Neuronal stem cell (in vitro differentiated cells): ENCODE measurements around the gene VOPP1.

ENCODE experiments used
- DNase-seq: peaks from one replicate; pipeline ENCODE4 v3.0.0-alpha.2; 2013; ENCODE audit warnings: low spot score
- H2AFZ ChIP-seq: one replicate; pipeline ENCODE4 v1.6.1; 2013; ENCODE audit warnings: mild to moderate bottlenecking, low read length, inconsistent platforms
- H2AK5ac ChIP-seq: 2 replicates; pipeline ENCODE4 v1.6.1; 2013; ENCODE audit warnings: low read depth, mild to moderate bottlenecking, inconsistent platforms, low read length, moderate library complexity, mixed read lengths
- H2BK120ac ChIP-seq: 2 replicates; pipeline ENCODE4 v1.6.1; 2013; ENCODE audit warnings: low read depth, mild to moderate bottlenecking, inconsistent platforms, low read length, moderate library complexity, mixed read lengths
- H2BK12ac ChIP-seq: one replicate; pipeline ENCODE4 v1.6.1; 2013; ENCODE audit warnings: low read length, inconsistent platforms
- H2BK15ac ChIP-seq: 2 replicates; pipeline ENCODE4 v1.6.1; 2013; ENCODE audit warnings: mild to moderate bottlenecking, low read length, inconsistent platforms, mixed read lengths
- H2BK5ac ChIP-seq: one replicate; pipeline ENCODE4 v1.6.1; 2013; ENCODE audit warnings: inconsistent platforms, mild to moderate bottlenecking, low read length, moderate library complexity
- H3K14ac ChIP-seq: one replicate; pipeline ENCODE4 v1.6.1; 2013; ENCODE audit warnings: low read length, inconsistent platforms
- H3K18ac ChIP-seq: 2 replicates; pipeline ENCODE4 v1.6.1; 2013; ENCODE audit warnings: low read length, inconsistent platforms
- H3K23ac ChIP-seq: 2 replicates; pipeline ENCODE4 v1.6.1; 2013; ENCODE audit warnings: low read depth, mild to moderate bottlenecking, mixed read lengths, low read length, inconsistent platforms; ENCODE audit not compliant: poor library complexity
- H3K27ac ChIP-seq: replicated peaks from 3 replicates; pipeline ENCODE4 v1.5.1; 2013; ENCODE audit warnings: low read length, inconsistent platforms
- H3K27me3 ChIP-seq, 3 experiments: 2 replicates each; pipeline ENCODE4 v1.6.1; 2013; ENCODE audit warnings: low read length in 3 of 3, mild to moderate bottlenecking in 2 of 3, inconsistent platforms in 1 of 3, low read depth in 1 of 3, mixed read lengths in 1 of 3, moderate library complexity in 1 of 3; ENCODE audit not compliant: control insufficient read depth in 3 of 3, insufficient read depth in 3 of 3
- H3K36me3 ChIP-seq, 2 donors: replicated peaks in 1 of 2; 2 replicates each; pipeline ENCODE4 v1.6.1; 2013; ENCODE audit warnings: low read length in 2 of 2; ENCODE audit not compliant: control insufficient read depth in 2 of 2, insufficient read depth in 2 of 2
- H3K4ac ChIP-seq: 2 replicates; pipeline ENCODE4 v1.6.1; 2013; ENCODE audit warnings: inconsistent platforms, mild to moderate bottlenecking, low read length, moderate library complexity
- H3K4me1 ChIP-seq, 2 donors: 1 replicate in 1 of 2; 2 replicates in 1 of 2; pipeline ENCODE4 v1.6.1; 2013; ENCODE audit warnings: low read length in 2 of 2, low read depth in 1 of 2; ENCODE audit not compliant: control insufficient read depth in 2 of 2, insufficient read depth in 1 of 2
- H3K4me2 ChIP-seq: one replicate; pipeline ENCODE4 v1.6.1; 2013; ENCODE audit warnings: mild to moderate bottlenecking, low read length, inconsistent platforms; ENCODE audit not compliant: insufficient read depth, poor library complexity, severe bottlenecking
- H3K4me3 ChIP-seq, 2 donors: 2 replicates each; pipeline ENCODE4 v1.5.1; 2013; ENCODE audit warnings: low read length in 2 of 2, mild to moderate bottlenecking in 2 of 2, inconsistent platforms in 1 of 2, moderate library complexity in 1 of 2
- H3K79me1 ChIP-seq: one replicate; pipeline ENCODE4 v1.6.1; 2013; ENCODE audit warnings: low read depth, mild to moderate bottlenecking, inconsistent platforms, low read length, moderate library complexity
- H3K9ac ChIP-seq: one replicate; pipeline ENCODE4 v1.6.1; 2013; ENCODE audit warnings: mild to moderate bottlenecking, low read depth, low read length, inconsistent platforms; ENCODE audit not compliant: poor library complexity
- H3K9me3 ChIP-seq, 2 donors: replicated peaks in 1 of 2; 2 replicates each; pipeline versions ENCODE3 to v1.6.1; 2013; ENCODE audit warnings: low read length in 2 of 2, mild to moderate bottlenecking in 2 of 2, inconsistent platforms in 1 of 2, low read depth in 1 of 2, mixed read lengths in 1 of 2, moderate library complexity in 1 of 2; ENCODE audit not compliant: control insufficient read depth in 2 of 2, insufficient read depth in 1 of 2
- H4K8ac ChIP-seq: one replicate; pipeline ENCODE4 v1.6.1; 2013; ENCODE audit warnings: low read depth, mild to moderate bottlenecking, inconsistent platforms, low read length, moderate library complexity
- H4K91ac ChIP-seq: one replicate; pipeline ENCODE4 v1.6.1; 2013; ENCODE audit warnings: low read length, low read depth, mild to moderate bottlenecking, inconsistent platforms; ENCODE audit not compliant: poor library complexity
- WGBS, 2 donors: extraction: QIAGEN DNeasy Blood & Tissue Kit; methylation state at CpG; one replicate each; pipeline ENCODE4 v1.1.7; 2013; ENCODE audit warnings: missing lambda C conversion rate in 2 of 2, mixed read lengths in 1 of 2; ENCODE audit not compliant: insufficient read length in 2 of 2, insufficient replicate concordance in 1 of 2; ENCODE audit errors: extremely low coverage in 2 of 2; 5-methylcytosine and 5-hydroxymethylcytosine counted together

VOPP1 gene

DNA sequence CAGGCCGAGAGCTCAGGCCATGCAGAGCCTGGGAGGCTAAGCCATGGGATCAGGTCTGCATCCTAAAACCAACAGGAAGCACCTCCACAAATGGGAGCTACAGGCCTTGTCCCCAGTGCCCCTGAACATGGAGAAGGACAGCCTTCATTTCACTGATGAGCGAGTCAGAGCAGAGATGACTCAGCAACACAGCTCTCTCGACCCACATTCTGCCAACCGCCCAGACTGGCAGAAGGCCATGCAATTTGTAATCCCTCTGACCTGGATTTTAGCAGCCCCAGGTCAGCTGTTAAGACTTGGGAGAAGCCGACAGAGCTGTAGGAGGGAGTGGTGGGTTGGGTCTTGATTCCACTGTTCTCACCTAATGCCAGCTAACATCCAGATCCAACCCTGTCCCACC lies 25.5 kb downstream of the VOPP1 start:
- peaks cover 5% of the 10 kb centered on the region for H3K79me1 ChIP-seq
- peak overlapping the region; percentile 46 for H3K18ac ChIP-seq
- no peak overlapping the region for H3K4me3 ChIP-seq
- no peak overlapping the region for H2BK12ac ChIP-seq
- H3K9me3 ChIP-seq = peaks cover 0 to 4% of the 10 kb centered on the region in 2 donors
- H4K91ac ChIP-seq = no peak overlapping the region
- H3K4me1 ChIP-seq = peaks cover 0 to 9% of the 10 kb centered on the region in 2 donors
- no peak overlapping the region for H3K14ac ChIP-seq
- peak overlapping the region; percentile 17 for H2BK120ac ChIP-seq
- H3K27ac ChIP-seq = no peak overlapping the region
- peak overlapping the region; percentile 52 for H3K23ac ChIP-seq
- no peak for DNase-seq
- WGBS, 2 donors = no CpG with 5 or more reads among the region's 5 CpGs
- H2AFZ ChIP-seq = no peak overlapping the region
- H3K36me3 ChIP-seq = peaks cover 0 to 12% of the 10 kb centered on the region in 2 donors
- no peak overlapping the region for H2BK15ac ChIP-seq
- H3K9ac ChIP-seq = no peak overlapping the region
- peak overlapping the region; percentile 19 for H3K4ac ChIP-seq
- no peak overlapping the region for H2BK5ac ChIP-seq
- H3K4me2 ChIP-seq = no peak overlapping the region
- H2AK5ac ChIP-seq = no peak overlapping the region
- peak overlapping the region; percentile 10 for H4K8ac ChIP-seq
- H3K27me3 ChIP-seq = no peaks in the 10 kb centered on the region

DNA sequence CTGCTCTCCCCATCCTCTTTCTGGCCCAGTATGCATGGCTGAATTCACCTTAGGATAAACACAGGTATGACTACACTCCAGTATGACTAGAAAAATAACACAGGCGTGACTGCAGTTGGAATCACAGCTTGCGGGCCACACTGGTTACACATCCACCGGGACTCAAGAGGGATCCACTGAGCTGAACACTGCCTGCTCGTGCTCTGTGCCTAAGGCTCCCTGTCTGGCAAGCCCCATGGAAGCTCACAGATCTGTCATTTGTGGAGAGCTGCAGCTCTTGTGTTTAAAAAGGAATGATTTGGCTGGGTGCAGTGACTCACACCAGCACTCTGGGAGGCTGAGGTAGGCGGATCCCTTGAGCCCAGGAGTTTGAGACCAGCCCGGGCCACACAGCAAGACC lies 26.8 kb downstream of the VOPP1 start:
- no peak overlapping the region for H3K27ac ChIP-seq
- H3K18ac ChIP-seq = no peak overlapping the region
- H3K4ac ChIP-seq = no peak overlapping the region
- H3K79me1 ChIP-seq = peaks cover 5% of the 10 kb centered on the region
- H3K9me3 ChIP-seq = peaks cover 0 to 4% of the 10 kb centered on the region in 2 donors
- H3K4me2 ChIP-seq = no peak overlapping the region
- H3K27me3 ChIP-seq = no peaks in the 10 kb centered on the region
- no peak overlapping the region for H4K8ac ChIP-seq
- no peak overlapping the region for H2BK12ac ChIP-seq
- H2AFZ ChIP-seq = no peak overlapping the region
- WGBS, 2 donors = no CpG with 5 or more reads among the region's 6 CpGs
- H2BK5ac ChIP-seq = no peak overlapping the region
- peaks cover 0 to 13% of the 10 kb centered on the region in 2 donors for H3K36me3 ChIP-seq
- H2AK5ac ChIP-seq = no peak overlapping the region
- no peak overlapping the region for H3K14ac ChIP-seq
- H3K23ac ChIP-seq = no peak overlapping the region
- H2BK15ac ChIP-seq = no peak overlapping the region
- H3K4me1 ChIP-seq = peaks cover 0 to 9% of the 10 kb centered on the region in 2 donors
- H2BK120ac ChIP-seq = peak overlapping the region; percentile 43
- DNase-seq = no peak
- H3K4me3 ChIP-seq = no peak overlapping the region
- no peak overlapping the region for H3K9ac ChIP-seq
- no peak overlapping the region for H4K91ac ChIP-seq

DNA sequence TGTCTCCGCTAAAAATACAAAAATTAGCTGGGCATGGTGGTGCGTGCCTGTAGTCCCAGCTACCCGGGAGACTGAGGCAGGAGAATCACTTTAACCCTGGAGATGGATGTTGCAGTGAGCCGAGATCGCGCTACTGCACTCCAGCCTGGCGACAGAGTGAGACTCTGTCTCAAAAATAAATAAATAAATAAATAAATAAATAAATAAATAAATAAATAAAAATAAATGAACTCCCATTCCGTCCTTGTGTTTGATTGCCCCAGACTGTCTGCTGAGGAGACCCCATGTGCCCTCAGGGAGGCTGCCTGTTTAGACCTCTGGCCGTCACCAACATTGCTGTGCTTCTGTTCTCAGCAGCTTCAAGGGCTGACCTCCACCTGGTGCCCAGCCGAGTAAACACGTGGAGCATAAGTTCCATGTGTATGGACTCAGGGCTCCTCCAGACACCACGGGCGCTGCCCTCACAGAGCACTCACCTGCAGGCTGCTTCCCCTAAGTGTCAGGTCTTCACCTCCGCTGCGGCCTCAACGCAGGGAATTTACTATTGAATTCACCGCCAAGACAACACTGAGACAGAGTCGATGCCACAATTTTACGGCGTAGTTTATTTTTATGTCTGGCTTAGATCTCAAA lies 32.0 kb downstream of the VOPP1 start:
- Histone ChIP-seq H3K9ac (no peak overlapping the region), H4K8ac (no peak overlapping the region), H3K18ac (no peak overlapping the region), H3K4me1 (peaks cover 0 to 28% of the 10 kb centered on the region in 2 donors), H3K4ac (no peak overlapping the region), H3K36me3 (peaks cover 0 to 15% of the 10 kb centered on the region in 2 donors), H3K4me3 (no peak overlapping the region), H3K23ac (no peak overlapping the region), H2AK5ac (no peak overlapping the region), H3K27me3 (no peaks in the 10 kb centered on the region), H2BK5ac (no peak overlapping the region), H3K9me3 (peaks cover 0 to 4% of the 10 kb centered on the region in 2 donors), H3K4me2 (no peak overlapping the region), H3K79me1 (peaks cover 10% of the 10 kb centered on the region), H2AFZ (no peak overlapping the region), H2BK12ac (no peak overlapping the region), H2BK120ac (no peak overlapping the region), H3K14ac (no peak overlapping the region), H2BK15ac (no peak overlapping the region), H4K91ac (no peak overlapping the region), H3K27ac (no peak overlapping the region)
- WGBS, 2 donors = no CpG with 5 or more reads among the region's 20 CpGs
- no peak for DNase-seq

- Histone ChIP-seq H2BK12ac (no peak overlapping the region), H3K9me3 (peaks cover 0 to 4% of the 10 kb centered on the region in 2 donors), H3K27ac (no peak overlapping the region), H3K23ac (no peak overlapping the region), H3K18ac (peak overlapping the region; percentile 53), H3K9ac (no peak overlapping the region), H3K36me3 (peaks cover 0 to 13% of the 10 kb centered on the region in 2 donors), H4K91ac (no peak overlapping the region), H2AK5ac (no peak overlapping the region), H3K4ac (no peak overlapping the region), H3K79me1 (peaks cover 11% of the 10 kb centered on the region), H2AFZ (no peak overlapping the region), H3K4me3 (no peak overlapping the region), H2BK5ac (no peak overlapping the region), H2BK15ac (no peak overlapping the region), H3K14ac (no peak overlapping the region), H4K8ac (no peak overlapping the region), H3K4me2 (no peak overlapping the region), H3K4me1 (peaks cover 0 to 26% of the 10 kb centered on the region in 2 donors), H3K27me3 (no peaks in the 10 kb centered on the region), H2BK120ac (no peak overlapping the region)
- no CpG with 5 or more reads among the region's 3 CpGs for WGBS, 2 donors
- DNase-seq = no peak
Observed at GRCh38 chr7:55539380-55539779, 32.9 kb downstream of the VOPP1 start.
